HT-29 (cell line): ENCODE measurements around the gene CES3. TPM values are rescaled to one million over a fixed set of nuclear protein-coding genes. Genes with fewer than 3 reads are reported as not detected.
A peak's percentile ranks its signal among the peaks of the same experiment; 100 is the strongest.
"Not testable (repeated sequence)": the region's sequence is repeated elsewhere in the genome, so short reads cannot be mapped to it uniquely, and the experiment has no call there.

Experiments used
- DNase-seq: peaks from one replicate; pipeline ENCODE4 v3.0.0-alpha.2; 2015; ENCODE audit warnings: low spot score
- total RNA-seq: library from RNA; depleted of rRNA; stranded (reverse); fragments of >200 nt; shearing (Covaris generic); gene quantifications from 2 replicates; pipeline ENCODE4 v1.2.3, GENCODE V29; 2014

CES3 gene
- total RNA-seq, 1 experiment from 2014 or later, result 1.3 TPM

DNA sequence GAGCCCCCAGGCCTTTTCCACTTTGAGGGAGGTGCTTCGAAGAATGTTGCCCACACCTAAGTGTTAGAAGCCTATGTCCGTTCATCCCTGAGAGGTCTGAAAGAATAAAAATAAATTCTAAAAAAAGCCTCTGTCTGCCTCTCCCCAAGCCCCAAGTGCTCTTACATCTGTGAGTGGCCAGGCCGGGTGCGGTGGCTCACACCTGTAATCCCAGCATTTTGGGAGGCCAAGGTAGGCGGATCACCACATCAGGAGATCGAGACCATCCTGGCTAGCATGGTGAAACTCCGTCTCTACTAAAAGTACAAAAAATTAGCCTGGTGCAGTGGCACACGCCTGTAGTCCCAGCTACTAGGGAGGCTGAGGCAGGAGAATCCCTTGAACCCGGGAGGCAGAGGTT lies 16.1 kb upstream of the CES3 start:
- not testable (repeated sequence) for DNase-seq

DNA sequence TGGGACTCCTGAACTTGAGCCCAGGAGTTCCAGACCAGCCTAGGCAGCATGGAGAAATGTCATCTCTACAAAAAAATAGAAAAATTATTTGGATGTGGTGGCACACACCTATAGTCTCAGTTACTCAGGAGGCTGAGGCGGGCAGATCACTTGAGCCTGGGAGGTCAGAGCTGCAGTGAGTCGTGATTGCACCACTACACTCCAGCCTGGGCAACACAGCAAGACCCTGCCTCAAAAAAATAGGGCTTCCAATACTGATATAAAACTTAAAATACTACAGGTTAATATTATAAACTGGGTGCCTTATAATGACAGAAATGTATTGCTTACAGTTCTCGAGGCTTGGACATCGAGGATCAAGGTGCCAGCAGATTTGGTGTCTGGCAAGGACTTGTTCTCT lies 15.1 kb upstream of the CES3 start:
- no peak for DNase-seq

DNA sequence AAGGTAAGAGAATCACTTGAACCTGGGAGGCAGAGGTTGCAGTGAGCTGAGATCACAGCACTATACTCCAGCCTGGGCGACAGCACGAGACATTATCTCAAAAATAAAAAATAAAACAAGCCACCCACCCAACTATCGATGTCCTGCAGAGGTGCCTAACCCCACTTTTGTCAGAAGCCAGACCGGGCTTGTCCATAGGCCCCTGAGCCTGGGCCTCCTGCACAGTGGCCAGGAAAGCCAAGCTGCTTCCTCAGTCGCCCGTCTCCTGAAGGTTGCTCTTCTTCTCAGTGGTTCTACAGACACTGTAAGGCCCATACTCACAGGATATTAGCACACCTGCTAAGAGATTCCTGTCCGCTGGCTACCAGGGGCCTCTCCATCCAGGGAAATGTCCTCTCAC lies 14.5 kb upstream of the CES3 start:
- no peak for DNase-seq

DNA sequence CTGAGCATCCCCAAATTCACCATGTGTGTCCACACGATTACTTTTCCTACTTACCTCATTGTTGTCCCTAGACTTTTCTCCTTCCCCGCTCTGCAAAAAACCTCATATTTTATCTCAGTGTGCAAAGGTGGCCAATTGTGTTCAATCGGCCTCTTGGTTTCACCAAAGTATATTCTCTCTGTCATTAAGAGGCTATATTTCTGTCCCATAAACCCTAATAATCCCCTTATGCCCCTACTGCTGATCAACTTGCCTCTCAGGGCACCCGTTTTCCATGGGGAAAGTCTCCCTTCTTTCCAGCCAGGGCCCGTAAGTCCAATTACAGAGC lies 14.1 kb upstream of the CES3 start:
- DNase-seq, result no peak

DNA sequence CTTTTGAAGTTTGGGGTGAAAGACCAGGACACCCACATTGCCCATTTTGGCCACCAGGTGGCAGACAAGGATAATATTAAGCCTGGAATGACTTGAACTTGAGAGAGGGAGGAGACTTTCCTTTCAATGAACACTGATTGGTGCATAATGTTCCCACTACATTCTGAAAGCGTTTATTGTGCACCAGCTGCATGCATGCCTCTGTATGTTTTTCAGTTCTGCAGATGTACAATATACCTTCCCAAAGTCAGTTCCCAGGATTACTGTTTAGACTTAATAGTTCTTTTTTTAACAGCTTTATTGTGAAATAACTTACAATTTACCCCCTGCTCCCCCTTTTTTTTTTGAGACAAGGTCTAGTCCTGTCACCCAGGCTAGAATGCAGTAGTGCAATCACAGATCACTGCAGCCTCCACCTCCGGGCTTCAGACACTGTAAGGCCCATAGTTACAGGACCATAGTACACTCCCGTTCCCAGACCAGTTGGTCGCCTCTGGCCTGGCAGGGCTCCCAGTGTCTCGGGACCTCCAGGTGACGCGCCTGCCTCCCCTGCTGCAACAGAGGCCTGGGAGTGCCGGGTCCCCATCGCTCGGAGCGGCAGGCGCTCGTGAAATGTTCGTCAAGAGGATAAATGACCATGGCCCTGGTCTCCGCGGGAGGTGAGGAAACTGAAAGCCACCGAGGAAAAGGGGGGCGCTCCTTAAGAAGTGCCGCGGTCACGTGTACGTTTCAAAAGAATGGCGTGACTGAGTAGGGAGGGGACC lies 13.6 kb upstream of the CES3 start:
- peak; percentile 97 for DNase-seq

DNA sequence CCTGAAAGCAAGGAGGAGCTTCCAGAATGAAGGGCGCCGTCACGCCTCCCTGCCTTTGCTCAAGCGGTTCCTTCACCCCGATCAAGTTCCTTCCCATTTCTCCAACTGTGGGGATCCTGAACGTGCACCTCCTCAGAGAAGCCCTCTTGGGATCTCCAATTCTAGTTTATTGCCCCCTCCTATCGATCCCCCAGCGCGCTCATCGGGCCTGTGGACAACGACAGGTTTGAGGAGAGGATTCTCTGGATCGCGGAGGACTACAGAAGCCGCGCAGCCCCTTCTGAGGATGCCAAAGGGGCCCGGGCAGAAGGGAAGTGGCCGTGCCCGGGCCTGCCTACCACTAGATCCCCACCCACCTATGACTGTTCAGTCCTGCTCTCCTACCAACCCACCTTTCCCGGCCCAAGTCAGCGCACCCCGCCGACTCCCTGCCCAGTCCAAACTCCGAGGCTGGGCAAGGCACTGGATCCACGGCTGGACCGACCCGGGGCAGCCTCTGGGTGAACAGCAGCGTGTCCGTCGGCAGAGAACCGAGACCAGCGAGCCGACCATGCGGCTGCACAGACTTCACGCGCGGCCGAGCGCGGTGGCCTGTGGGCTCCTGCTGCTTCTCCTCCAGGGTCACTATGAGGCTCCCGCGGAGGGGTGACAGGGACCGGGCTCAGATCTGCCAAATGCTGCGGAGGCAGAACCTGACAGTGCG lies 12.8 kb upstream of the CES3 start:
- DNase-seq, result no peak

DNA sequence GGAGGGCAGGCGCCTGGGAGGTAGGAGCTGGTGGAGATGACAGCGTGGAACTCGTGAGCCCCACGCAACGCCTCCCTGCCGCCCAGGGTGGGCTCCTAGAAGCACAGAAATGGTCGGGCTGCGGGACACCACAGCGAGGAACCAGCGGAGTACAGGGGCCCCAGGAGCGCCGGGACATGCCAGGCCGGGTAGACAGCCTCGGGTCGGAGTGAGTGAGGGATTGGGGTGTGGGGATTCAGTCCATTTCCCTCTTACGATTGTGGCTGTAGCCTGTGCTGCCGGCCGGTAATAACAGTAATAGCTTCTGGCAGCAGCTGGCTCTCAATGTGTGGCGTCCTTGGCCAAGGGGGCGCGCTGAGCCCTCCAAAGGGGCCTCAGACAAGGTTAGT lies 12.2 kb upstream of the CES3 start:
- no peak for DNase-seq

DNA sequence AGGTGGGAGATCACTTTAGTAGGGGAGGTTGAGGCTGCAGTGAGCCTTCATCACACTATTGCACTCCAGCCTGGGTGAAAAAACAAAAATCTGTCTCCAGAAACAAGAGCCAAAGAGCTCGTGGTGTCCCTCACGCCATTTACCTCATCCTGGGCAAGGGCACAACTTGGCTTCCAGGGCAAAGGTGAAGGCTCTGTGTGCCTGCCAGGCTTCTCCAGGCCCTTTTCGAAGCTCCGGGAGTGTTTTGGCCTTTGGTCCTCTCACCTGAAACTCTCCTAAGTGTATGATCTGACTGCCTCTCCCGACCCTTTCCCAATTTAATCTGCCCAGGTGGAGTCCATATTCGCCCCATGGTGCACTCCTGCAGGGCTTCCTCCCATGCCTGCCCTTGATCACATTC lies 11.6 kb upstream of the CES3 start:
- DNase-seq, result no peak

DNA sequence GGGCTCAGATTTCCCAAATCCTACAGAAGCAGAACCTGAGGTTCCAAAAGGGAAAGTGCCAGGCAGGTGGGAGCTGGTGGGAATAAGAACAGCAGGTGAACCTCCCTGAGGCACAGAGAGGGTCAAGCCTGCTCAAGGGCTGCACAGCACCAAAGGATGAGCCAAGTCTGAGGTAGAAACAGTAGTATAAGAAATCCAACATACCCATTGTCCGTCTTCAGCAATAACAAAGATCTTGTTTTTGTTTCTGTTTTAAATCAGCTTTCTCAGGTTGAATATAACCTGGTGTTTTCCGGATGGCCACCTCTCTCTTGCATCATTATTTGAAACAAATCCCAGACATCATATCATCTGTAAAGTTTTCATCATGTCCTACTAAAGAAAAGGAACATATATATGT lies 10.6 kb upstream of the CES3 start:
- DNase-seq, result no peak

DNA sequence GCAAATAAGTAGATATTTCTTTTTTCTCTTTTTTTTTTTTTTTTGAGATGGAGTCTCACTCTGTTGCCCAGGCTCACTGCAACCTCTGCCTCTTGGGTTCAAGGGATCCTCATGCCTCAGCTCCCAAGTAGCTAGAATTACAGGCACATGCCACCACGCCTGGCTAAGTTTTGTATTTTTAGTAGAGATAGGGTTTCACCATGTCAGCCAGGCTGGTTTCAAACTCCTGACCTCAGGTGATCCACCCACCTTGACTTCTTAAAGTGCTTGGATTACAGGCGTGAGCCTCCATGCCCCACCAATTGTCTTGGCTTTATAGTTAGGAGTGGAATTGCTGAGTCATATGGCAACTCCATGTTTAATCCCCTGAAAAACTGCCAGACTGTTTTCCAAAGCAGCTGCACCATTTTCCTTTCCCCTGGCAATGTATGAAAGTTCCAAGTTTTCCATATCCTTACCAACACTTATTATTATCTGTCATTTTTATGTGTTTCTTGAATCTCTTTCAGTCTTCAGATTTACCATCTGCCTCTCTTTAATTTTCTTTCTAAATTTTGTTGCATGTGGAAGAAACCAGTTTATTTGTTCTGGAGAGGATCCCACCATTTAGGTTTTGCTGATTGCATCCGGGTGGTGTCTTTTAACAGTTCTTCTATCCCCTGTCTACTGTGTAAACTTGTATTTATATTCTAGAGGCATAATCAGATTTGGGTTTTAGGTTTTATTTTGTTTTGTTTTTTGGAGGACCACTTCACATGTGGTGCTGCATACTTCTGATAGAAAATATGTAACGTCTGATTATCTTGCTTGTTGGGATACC lies 9.9 kb upstream of the CES3 start:
- no peak for DNase-seq

DNA sequence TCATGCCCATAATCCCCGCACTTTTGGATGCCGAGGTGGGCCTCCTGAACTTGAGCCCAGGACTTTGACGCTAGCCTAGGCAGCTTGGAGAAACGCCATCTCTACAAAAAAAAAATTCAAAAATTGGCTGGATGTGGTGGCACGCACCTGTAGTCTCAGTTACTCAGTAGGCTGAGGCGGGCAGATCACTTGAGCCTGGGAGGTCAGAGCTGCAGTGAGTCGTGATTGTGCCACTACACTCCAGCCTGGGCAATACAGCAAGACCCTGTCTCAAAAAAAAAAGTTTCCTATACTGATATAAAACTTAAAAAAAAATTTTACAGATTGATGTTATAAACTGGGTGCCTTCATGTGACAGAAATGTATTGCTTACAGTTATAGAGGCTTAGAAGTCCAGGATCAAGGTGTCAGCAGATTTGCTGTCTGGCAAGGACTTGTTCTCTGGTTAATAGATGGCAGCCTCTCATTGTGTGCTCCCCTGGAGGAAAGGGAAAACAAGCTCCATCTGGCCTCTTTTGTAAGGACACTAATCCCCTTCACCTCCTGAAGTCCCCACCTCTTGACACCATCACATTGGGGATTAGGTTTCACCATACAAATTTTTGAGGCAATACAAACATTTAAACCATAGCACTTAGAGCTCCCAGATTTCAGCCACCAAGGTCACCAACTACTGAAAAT lies 8.5 kb upstream of the CES3 start:
- DNase-seq, result no peak

DNA sequence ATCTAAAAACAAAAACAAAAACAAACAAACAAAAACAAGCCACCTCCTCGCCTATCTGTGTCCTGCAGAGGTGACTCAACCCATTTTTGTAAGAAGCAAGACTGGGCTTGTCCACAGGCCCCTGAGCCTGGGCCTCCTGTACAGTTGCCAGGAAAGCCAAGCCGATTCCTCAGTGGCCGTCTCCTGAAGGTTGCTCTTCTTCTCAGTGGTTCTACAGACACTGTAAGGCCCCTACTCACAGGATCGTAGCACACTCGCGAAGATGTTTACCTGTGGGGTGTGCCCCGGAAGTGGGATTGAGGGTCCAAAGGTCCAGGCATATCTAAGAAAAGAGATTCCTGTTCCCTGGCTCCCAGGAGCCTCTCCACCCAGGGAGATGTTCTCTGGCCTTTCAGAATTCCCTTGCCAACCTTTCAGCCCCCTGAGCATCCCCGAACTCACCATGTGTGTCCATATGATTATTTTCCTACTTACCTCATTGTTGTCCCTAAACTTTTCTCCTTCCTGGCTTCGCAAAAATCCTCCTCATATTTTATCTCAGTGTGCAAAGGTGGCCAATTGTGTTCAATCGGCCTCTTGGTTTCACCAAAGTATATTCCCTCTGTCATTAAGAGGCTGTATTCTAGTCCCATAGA lies 7.5 kb upstream of the CES3 start:
- DNase-seq, result peak; percentile 22

DNA sequence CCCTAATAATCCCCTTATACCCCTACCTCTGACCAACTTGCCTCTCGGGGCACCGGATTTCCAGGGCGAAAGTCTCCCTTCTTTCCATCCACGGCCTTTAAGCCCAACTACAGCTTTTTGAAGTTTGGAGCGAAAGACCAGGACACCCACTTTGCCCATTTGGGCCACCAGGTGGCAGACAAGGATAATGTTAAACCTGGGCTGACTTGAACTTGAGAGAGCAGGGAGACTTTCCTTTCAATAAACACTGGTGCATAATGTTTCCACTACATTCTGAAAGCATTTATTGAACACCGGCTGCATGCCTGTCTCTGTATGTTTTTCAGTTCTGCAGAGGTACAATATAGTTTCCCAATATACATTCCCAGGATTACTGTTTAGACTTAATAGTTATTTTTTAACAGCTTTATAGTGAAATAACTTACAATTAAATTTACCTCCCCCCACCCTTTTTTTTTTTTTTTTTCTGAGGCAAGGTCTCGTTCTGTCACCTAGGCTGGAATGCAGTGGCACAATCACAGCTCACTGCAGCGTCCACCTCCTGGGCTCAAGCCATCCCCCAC lies 6.9 kb upstream of the CES3 start:
- peak; percentile 89 for DNase-seq

DNA sequence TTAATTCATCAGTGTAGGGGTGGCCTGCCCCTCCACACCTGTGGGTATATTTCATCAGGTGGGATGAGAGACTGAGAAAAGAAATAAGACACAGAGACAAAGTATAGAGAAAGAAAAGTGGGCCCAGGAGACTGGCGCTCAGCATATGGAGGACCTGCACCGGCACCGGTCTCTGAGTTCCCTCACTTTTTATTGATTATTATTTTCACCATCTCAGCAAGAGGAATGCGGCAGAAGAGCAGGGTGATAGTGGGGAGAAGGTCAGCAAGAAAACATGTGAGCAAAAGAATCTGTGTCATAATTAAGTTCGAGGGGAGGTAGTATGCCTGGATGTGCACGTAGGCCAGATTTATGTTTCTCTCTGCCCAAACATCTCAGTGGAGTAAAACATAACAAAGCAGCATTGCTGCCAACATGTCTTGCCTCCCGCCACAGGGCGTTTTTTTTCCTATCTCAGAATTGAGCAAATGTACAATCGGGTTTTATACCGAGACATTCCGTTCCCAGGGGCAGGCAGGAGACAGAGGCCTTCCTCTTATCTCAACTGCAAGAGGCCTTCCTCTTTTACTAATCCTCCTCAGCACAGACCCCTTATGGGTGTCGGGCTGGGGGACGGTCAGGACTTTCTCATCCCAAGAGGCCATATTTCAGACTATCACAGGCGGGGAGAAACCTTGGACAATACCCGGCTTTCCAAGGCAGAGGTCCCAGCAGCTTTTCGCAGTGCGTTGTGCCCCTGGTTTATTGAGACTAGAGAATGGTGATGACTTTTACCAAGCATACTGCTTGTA lies 5.5 kb upstream of the CES3 start:
- DNase-seq, result not testable (repeated sequence)

DNA sequence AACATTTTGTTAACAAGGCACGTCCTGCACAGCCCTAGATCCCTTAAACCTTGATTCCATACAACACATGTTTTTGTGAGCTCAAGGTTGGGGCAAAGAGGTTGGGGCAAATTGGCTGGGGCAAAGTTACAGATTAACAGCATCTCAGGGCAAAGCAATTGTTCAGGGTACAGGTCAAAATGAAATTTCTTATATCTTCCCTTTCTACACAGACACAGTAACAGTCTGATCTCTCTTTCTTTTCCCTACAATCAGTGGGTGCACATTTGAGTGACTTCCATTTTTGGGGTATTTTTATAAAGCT lies 5.0 kb upstream of the CES3 start:
- DNase-seq, result not testable (repeated sequence)

DNA sequence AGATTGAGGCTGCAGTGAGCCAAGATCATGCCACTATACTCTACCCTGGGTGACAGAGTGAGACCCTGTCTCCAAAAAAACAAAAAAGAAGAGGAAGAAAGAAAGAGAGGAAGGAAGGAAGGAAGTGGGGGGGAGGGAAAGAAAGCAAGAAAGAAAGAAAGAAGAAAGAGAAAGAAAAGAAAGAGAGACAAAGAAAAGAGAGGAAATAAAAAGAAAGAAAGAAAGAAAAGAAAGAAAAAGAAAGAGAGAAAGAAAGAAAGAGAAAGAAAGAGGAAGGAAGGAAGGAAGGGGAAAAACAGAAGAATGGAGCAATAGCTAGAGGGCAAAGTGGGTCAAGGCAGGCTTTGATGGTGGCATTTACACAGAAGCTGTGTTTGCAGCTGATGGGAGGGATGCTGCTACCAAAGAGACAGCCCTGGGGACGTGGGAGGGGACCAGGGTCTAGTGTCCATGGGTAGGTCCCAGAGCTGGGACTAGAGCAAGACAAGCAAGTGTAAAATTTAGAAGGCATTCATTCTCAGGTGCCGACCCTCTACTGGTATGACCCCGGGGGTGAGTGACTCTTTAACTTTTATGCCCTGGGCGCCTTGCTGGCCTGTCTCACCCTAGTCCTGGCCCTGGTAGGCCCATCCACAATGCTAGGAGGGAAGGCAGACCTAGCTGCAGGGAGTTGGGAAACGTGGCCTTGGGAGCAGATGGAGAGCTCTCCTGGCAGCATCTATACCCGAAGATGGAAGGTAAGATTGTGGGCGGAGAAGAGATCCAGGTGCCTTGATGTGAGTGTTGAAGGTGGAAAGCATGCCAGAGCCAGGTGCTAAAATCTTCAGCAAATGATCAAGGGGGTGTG lies 2.0 kb upstream of the CES3 start:
- no peak for DNase-seq

DNA sequence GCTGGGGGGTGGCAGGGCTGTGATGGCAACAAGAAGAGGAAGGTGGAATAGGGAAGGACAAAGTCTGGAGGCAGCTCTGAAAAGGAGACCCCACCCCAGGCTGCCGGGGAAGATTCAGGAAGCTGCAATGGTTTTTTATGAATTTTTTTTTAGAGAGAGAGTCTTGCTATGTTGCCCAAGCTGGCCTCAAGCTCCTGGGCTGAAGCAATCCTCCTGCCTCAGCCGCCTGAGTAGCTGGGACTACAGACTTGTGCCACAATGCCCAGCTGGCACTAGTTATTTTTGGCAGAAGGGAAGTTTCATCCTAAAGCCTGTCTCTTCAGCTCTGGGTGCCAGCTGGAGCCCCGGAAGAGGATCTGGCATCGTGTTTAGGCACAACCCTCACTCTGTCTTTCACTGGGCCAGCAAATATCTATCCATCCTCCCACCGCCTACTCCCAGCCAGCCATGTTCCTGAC lies 1.3 kb upstream of the CES3 start:
- no peak for DNase-seq

DNA sequence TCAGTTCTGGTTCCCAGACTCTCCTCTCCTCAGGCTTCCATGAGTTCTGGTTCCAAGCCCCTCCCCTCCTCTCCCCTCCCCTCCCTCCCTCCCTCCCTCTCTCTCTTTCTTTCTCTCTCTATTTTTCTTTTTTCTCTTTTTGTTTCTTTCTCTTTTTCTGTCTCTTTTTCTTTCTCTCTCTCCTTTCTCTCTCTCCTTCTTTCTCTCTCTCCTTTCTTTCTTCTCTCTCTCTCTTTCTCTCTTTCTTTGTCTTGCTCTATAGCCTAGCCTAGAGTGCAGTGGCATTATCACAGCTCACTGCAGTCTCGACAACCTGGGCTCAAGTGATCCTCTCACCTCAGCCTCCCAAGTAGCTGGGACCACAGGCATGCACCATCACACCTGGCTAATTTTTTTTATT lies 796 bp upstream of the CES3 start:
- no peak for DNase-seq

DNA sequence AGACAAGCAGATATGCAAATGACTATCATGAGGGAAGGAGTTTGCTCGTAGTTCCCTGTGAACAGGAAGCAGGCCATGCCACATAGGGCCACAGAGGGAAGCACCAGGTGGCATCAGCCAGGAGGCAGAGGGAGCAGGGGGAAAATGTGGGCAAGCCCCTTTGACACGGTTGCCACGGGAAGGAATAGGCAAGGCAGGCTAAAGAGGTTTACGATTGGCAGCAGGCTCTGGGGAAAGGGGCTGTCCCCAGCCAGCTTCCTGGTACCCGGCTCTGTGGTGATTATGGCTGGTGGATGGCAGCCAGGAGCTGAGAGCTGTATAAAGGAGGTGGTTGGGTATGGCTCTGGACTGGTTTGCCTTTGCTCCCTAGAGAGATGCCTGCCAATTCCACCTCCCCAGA lies 848 bp downstream of the CES3 start:
- no peak for DNase-seq

DNA sequence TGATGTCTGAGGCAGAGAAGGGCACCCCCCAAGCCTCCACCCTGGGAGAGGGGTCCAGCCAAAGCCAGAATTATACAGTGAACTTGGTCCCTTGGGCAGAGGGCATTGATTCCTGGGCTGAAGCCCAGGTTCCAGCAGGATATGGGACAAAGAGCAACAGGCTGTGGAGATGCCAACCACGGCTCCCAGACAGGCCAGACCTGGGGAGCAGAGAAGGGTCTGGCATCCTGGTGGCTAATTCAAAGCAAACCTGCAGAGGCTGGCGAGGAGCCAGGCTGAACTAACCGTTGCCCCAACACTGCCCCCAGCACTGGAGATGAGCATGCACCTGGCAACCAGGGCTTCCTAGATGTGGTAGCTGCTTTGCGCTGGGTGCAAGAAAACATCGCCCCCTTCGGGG lies 3.0 kb downstream of the CES3 start:
- no peak for DNase-seq
